Measurements from ENCODE around the gene CHMP2B. TPM values are rescaled to one million over a fixed set of nuclear protein-coding genes. Genes with fewer than 3 reads are reported as not detected.

Gene CHMP2B
- total RNA-seq, 4 donors from 2014 or later = 30.7 to 46.9 (median 33.6) TPM

- Histone ChIP-seq H3K27ac (no peak overlapping the region), H3K9me3 (no peaks in the 10 kb centered on the region), H3K4me1 (no peaks in the 10 kb centered on the region), H3K27me3 (no peaks in the 10 kb centered on the region), H3K36me3 (no peaks in the 10 kb centered on the region), H3K4me3 (no peak overlapping the region)
- DNase-seq (no peak), ATAC-seq (no peak)
- in situ Hi-C loops (cut with MboI; ENCODE audit: low sequenced_read_pairs in 4 of 4) (no loop called here), intact Hi-C loops (cut with DNase I; ENCODE audit: low total_unique reads) (no loop called here)
- no peak for TF ChIP-seq CTCF (IDR thresholded peaks at IDR 0.05 in 4 of 5, conservative IDR thresholded peaks at IDR 0.05 in 1 of 5)
- no peak for TF ChIP-seq POLR2A (IDR thresholded peaks at IDR 0.05)
Measured at GRCh38 chr3:87198774-87199173, 28.3 kb upstream of the CHMP2B start.

- no peak for ATAC-seq
- in situ Hi-C loops (cut with MboI; ENCODE audit: low sequenced_read_pairs in 4 of 4) (no loop called here), intact Hi-C loops (cut with DNase I; ENCODE audit: low total_unique reads) (no loop called here)
- DNase-seq = no peak
- Histone ChIP-seq H3K27me3 (no peaks in the 10 kb centered on the region), H3K4me3 (no peak overlapping the region), H3K4me1 (no peaks in the 10 kb centered on the region), H3K36me3 (no peaks in the 10 kb centered on the region), H3K27ac (no peak overlapping the region), H3K9me3 (no peaks in the 10 kb centered on the region)
- no peak for TF ChIP-seq POLR2A (IDR thresholded peaks at IDR 0.05)
- TF ChIP-seq CTCF (IDR thresholded peaks at IDR 0.05 in 4 of 5, conservative IDR thresholded peaks at IDR 0.05 in 1 of 5) = no peak
Measured at GRCh38 chr3:87199628-87200027, 27.5 kb upstream of the CHMP2B start.

GRCh38 chr3:87200060-87200647, 27.0 kb upstream of the CHMP2B start:
- in situ Hi-C loops (cut with MboI; ENCODE audit: low sequenced_read_pairs in 4 of 4) (no loop called here), intact Hi-C loops (cut with DNase I; ENCODE audit: low total_unique reads) (no loop called here)
- Histone ChIP-seq H3K4me1 (no peaks in the 10 kb centered on the region), H3K27ac (no peak overlapping the region), H3K27me3 (no peaks in the 10 kb centered on the region), H3K9me3 (no peaks in the 10 kb centered on the region), H3K4me3 (no peak overlapping the region), H3K36me3 (no peaks in the 10 kb centered on the region)
- DNase-seq = no peak
- no peak for TF ChIP-seq CTCF (IDR thresholded peaks at IDR 0.05 in 4 of 5, conservative IDR thresholded peaks at IDR 0.05 in 1 of 5)
- no peak for TF ChIP-seq POLR2A (IDR thresholded peaks at IDR 0.05)
- no peak for ATAC-seq

- H3K27ac ChIP-seq = no peak overlapping the region
- H3K36me3 ChIP-seq = no peaks in the 10 kb centered on the region
- no peak for DNase-seq
- TF ChIP-seq POLR2A (IDR thresholded peaks at IDR 0.05) (no peak), CTCF (IDR thresholded peaks at IDR 0.05 in 4 of 5, conservative IDR thresholded peaks at IDR 0.05 in 1 of 5) (no peak)
- H3K9me3 ChIP-seq = no peaks in the 10 kb centered on the region
- intact Hi-C loops (cut with DNase I; ENCODE audit: low total_unique reads) (no loop called here), in situ Hi-C loops (cut with MboI; ENCODE audit: low sequenced_read_pairs in 4 of 4) (no loop called here)
- no peaks in the 10 kb centered on the region for H3K27me3 ChIP-seq
- no peak for ATAC-seq
- no peaks in the 10 kb centered on the region for H3K4me1 ChIP-seq
- H3K4me3 ChIP-seq = no peak overlapping the region
Measured at GRCh38 chr3:87201727-87202126, 25.4 kb upstream of the CHMP2B start.

GRCh38 chr3:87203809-87204208, 23.3 kb upstream of the CHMP2B start:
- H3K4me3 ChIP-seq = no peak overlapping the region
- intact Hi-C loops (cut with DNase I; ENCODE audit: low total_unique reads) (no loop called here), in situ Hi-C loops (cut with MboI; ENCODE audit: low sequenced_read_pairs in 4 of 4) (no loop called here)
- ATAC-seq (no peak), DNase-seq (no peak)
- H3K27ac ChIP-seq = no peak overlapping the region
- no peaks in the 10 kb centered on the region for H3K36me3 ChIP-seq
- H3K9me3 ChIP-seq = no peaks in the 10 kb centered on the region
- TF ChIP-seq CTCF (IDR thresholded peaks at IDR 0.05 in 4 of 5, conservative IDR thresholded peaks at IDR 0.05 in 1 of 5) (no peak), POLR2A (IDR thresholded peaks at IDR 0.05) (no peak)
- H3K4me1 ChIP-seq = no peaks in the 10 kb centered on the region
- H3K27me3 ChIP-seq = no peaks in the 10 kb centered on the region
